GM23248 (cell line): ENCODE measurements around the gene TPST1.

Source experiments
- EZH2 ChIP-seq: fragments of 200-600 bp; sonication (generic); IDR thresholded peaks from 2 replicates; pipeline ENCODE4 v1.6.1; 2018; ENCODE audit warnings: antibody characterized with exemption, mild to moderate bottlenecking; ENCODE audit not compliant: insufficient read depth, poor library complexity, severe bottlenecking
- EZH2phosphoT487 ChIP-seq: fragments of 200-600 bp; sonication (generic); IDR thresholded peaks from 2 replicates; pipeline ENCODE4 v1.6.1; 2018; ENCODE audit warnings: antibody characterized with exemption, moderate library complexity, mild to moderate bottlenecking, low read depth; ENCODE audit not compliant: insufficient read depth

GRCh38 chr7:66170309-66171231, 34.6 kb upstream of the TPST1 start:
- TF ChIP-seq EZH2phosphoT487 (no peak), EZH2 (no peak)
